ENCODE results near the gene NABP2. TPM values are rescaled to one million over a fixed set of nuclear protein-coding genes. Genes with fewer than 3 reads are reported as not detected.
A peak's percentile ranks its signal among the peaks of the same experiment; 100 is the strongest.

The NABP2 gene
- total RNA-seq, 4 donors from 2014 or later: 13.2 to 24.3 (median 17.2) TPM

DNA sequence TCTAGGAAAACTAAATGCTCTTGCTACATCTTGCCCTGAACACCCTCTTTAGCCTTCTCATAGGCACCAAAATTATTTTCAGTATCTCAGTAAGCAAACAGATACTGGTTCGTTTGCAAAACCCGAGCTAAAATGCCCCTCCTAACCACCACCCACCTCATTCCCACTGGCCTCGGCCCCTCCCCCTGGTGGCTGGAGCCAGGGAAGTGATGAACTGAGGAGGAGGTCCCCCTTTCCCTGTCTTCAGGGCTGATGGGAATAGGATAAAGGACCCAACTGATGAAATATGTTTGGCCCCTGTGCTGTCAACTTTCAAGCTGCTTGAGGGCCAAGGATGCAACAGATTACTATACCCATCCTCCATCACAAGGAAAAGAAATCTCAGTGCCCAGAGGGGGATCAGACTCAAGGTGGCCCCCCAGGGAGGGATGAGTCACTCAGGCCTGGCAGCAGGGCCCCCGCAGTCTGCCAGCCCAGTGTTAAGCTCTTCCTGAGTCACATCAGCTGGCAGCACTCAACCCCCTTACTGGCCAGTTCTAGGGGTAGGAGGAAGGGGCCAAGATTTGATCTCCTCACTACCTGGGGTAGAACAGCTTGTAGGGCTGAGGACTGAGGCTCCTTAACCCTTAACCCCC is 32.3 kb downstream of the NABP2 start:
- ATAC-seq (ENCODE audit: low FRiP score) (no peak), DNase-seq (ENCODE audit: low spot score) (no peak)
- TF ChIP-seq, protein P1, sequence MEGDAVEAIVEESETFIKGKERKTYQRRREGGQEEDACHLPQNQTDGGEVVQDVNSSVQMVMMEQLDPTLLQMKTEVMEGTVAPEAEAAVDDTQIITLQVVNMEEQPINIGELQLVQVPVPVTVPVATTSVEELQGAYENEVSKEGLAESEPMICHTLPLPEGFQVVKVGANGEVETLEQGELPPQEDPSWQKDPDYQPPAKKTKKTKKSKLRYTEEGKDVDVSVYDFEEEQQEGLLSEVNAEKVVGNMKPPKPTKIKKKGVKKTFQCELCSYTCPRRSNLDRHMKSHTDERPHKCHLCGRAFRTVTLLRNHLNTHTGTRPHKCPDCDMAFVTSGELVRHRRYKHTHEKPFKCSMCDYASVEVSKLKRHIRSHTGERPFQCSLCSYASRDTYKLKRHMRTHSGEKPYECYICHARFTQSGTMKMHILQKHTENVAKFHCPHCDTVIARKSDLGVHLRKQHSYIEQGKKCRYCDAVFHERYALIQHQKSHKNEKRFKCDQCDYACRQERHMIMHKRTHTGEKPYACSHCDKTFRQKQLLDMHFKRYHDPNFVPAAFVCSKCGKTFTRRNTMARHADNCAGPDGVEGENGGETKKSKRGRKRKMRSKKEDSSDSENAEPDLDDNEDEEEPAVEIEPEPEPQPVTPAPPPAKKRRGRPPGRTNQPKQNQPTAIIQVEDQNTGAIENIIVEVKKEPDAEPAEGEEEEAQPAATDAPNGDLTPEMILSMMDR (IDR thresholded peaks at IDR 0.05): no peak

DNA sequence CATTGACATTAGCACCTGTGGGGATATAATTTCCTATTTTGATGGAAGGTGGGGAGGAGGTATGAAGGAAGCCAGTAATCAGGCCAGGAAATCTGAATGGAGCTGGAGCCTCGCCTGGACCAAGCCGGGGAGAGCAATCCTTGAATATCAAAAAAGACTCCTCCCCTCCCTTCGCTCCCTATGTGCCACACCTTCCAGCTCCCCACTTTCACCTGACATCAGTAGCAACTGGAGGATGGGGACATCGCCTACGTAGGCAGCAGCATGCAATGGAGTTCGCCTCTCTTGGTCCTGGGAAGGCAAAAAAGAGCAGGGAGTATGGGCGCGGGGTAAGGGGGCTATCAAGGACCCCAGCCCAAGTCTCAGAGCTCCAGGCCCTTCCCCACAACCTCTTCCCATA is 32.9 kb downstream of the NABP2 start:
- no peak for DNase-seq (ENCODE audit: low spot score)
- no peak for ATAC-seq (ENCODE audit: low FRiP score)
- TF ChIP-seq, protein P1 (IDR thresholded peaks at IDR 0.05): no peak

DNA sequence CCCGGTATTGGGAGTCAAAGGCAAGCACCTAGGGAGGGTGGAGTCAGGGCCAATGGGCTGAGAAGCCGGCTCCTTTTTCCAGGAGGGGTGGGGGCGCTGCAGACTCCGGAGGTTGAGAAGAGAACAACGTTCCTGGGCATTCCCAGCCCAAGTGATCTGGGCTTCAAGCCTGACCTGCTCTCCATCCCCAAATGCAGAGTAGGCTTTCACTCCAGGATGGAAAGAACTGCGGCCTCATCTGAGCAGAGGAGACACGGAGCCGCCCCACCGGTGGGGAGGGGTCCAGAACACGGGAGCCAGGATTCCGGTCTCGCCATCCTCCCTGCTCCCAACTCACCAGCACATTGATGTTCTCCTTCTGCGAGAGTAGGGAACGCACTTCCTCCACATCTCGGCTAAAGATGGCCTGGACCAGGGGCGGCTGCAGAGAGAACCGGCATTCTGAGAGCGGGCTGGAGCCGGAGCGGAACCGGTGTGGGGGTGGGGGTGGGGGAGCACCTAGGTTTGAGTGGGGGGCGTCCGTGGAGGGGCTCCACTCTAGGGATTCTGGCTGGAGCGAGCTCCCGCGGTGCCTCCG is 33.4 kb downstream of the NABP2 start:
- DNase-seq (ENCODE audit: low spot score) (no peak), ATAC-seq (ENCODE audit: low FRiP score) (no peak)
- TF ChIP-seq, protein P1 (IDR thresholded peaks at IDR 0.05): no peak

- DNase-seq (ENCODE audit: low spot score) (peak; percentile 37), ATAC-seq (ENCODE audit: low FRiP score) (peak; percentile 96)
- TF ChIP-seq, protein P1 (IDR thresholded peaks at IDR 0.05): peak in 1 of 3 donors; percentile 78
Observed at GRCh38 chr12:56258068-56258819, 34.1 kb downstream of the NABP2 start, which contains the start of gene ANKRD52. TSS of gene ANKRD52 (minus strand) at chr12:56258384. CDS start at chr12:56258269, 115 bp downstream.

- DNase-seq (ENCODE audit: low spot score) (no peak), ATAC-seq (ENCODE audit: low FRiP score) (no peak)
- TF ChIP-seq, protein P1 (IDR thresholded peaks at IDR 0.05): no peak
Observed at GRCh38 chr12:56258820-56259183, 34.7 kb downstream of the NABP2 start.

DNA sequence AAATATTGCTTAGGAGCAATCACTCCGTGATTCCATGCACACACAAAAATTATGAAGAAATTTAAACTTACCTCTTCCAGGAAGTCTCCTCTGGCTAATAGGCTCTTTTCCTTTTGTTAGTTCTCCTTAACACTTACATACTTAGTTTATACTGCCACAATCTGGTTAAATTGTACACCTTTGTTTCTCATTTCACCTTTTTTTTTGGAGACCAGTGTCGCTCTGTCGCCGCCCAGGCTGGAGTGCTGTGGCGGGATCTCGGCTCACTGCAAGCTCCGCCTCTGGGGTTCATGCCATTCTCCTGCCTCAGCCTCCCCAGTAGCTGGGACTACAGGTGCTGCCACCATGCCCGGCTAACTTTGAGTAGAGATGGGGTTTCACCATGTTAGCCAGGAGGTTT is 36.2 kb downstream of the NABP2 start:
- TF ChIP-seq, protein P1 (IDR thresholded peaks at IDR 0.05): no peak
- ATAC-seq (ENCODE audit: low FRiP score) (no peak), DNase-seq (ENCODE audit: low spot score) (no peak)
